ENCODE data around the gene SCARB1. TPM values are rescaled to one million over a fixed set of nuclear protein-coding genes. Genes with fewer than 3 reads are reported as not detected.
A peak's percentile ranks its signal among the peaks of the same experiment; 100 is the strongest.

SCARB1 gene
- total and polyA plus RNA-seq, 2 donors (not counting 3 experiments of a cell fraction or from before 2014, with no cell fraction given): 125 to 141 TPM

- Histone ChIP-seq H3K9me3 (replicated peaks; ENCODE audit: control insufficient read depth, insufficient read depth, low read length) (no peaks in the 10 kb centered on the region), H2AFZ (ENCODE audit: low read depth, low read length) (no peak overlapping the region), H3K27me3 (ENCODE audit: control insufficient read depth in 2 of 2, insufficient read depth in 2 of 2, low read length in 2 of 2) (no peaks in the 10 kb centered on the region), H3K27ac (ENCODE audit: insufficient read depth, low read depth, low read length) (no peak overlapping the region), H3K9ac (replicated peaks; ENCODE audit: extremely low read depth, insufficient read depth, low read length) (no peak overlapping the region), H4K20me1 (replicated peaks; ENCODE audit: control insufficient read depth, extremely low read depth, insufficient read depth, low read length) (no peaks in the 10 kb centered on the region), H3K4me1 (ENCODE audit: control insufficient read depth, extremely low read depth, insufficient read depth, low read length) (peaks cover 9% of the 10 kb centered on the region), H3K4me2 (ENCODE audit: insufficient read depth, low read length) (peak overlapping the region; percentile 28), H3K4me3 (replicated peaks in 1 of 3; ENCODE audit: insufficient read depth in 1 of 3, low read depth in 1 of 3, low read length in 3 of 3) (no peak overlapping the region), H3K79me2 (ENCODE audit: control insufficient read depth, insufficient read depth, low read length) (no peaks in the 10 kb centered on the region), H3K9me1 (replicated peaks; ENCODE audit: control insufficient read depth, extremely low read depth, insufficient read depth, low read length) (no peaks in the 10 kb centered on the region), H3K36me3 (ENCODE audit: control insufficient read depth in 2 of 2, extremely low read depth in 1 of 2, insufficient read depth in 2 of 2, low read length in 2 of 2) (no peaks in the 10 kb centered on the region)
- ChIA-PET CTCF (interaction anchor here (0.9 to 7.4 kb wide), 5 partner anchors 12 to 77 kb away, joined by 3 to 232 read pairs (median 4); no protein-coding TSS in a partner anchor), POLR2A (interaction anchor here (0.6 to 1.4 kb wide), 3 partner anchors 10 to 12 kb away, joined by 3 to 7 read pairs (median 6); partner anchors contain the start of gene UBC)
- TF ChIP-seq MYC (IDR thresholded peaks at IDR 0.05; ENCODE audit: low read depth, low read length) (peak; percentile 98), FOS (IDR thresholded peaks at IDR 0.05; ENCODE audit: borderline replicate concordance, insufficient read depth, low read length) (peak; percentile 84), CTCF (IDR thresholded peaks at IDR 0.05; ENCODE audit: extremely low read depth in 1 of 2, insufficient read depth in 1 of 2, low read depth in 1 of 2, low read length in 2 of 2) (no peak), MAX (IDR thresholded peaks at IDR 0.05; ENCODE audit: insufficient read depth, insufficient read length) (peak; percentile 95), POLR2A (IDR thresholded peaks at IDR 0.05; ENCODE audit: low read depth, low read length) (no peak), POLR2AphosphoS5 (IDR thresholded peaks at IDR 0.05; ENCODE audit: insufficient read depth, low read depth, low read length) (no peak), EZH2 (IDR thresholded peaks at IDR 0.05; ENCODE audit: borderline replicate concordance, low read depth, low read length, severe bottlenecking) (no peak), GATA2 (IDR thresholded peaks at IDR 0.05; ENCODE audit: insufficient read depth, insufficient read length, low read depth, low read length) (no peak), JUN (IDR thresholded peaks at IDR 0.05; ENCODE audit: borderline replicate concordance, insufficient read depth, insufficient read length, low read depth) (peak; percentile 29)
- dilution Hi-C loops (cut with MboI; ENCODE audit: extremely low pct_ligation_motif_present, low sequenced_read_pairs): no loop called here
- intact Hi-C loops (cut with micrococcal nuclease): loop anchor here (5.0 kb wide), 2 partner anchors 127 to 867 kb away; no protein-coding TSS in a partner anchor
- FAIRE-seq (peak; percentile 66), DNase-seq (ENCODE audit: low read depth, low spot score) (peak; percentile 85)
- no TSS peak for BruUV-seq (replicated peaks)
Observed at GRCh38 chr12:124904306-124905098, 40.8 kb upstream of the SCARB1 start.
